NB4 (cell line): ENCODE data around the gene PAPSS1.

Source experiments
- CTCF ChIP-seq: IDR thresholded peaks from one replicate; pipeline ENCODE4 v1.5.1; 2012; ENCODE audit warnings: low read depth, low read length
- MAX ChIP-seq: IDR thresholded peaks from 2 replicates; pipeline ENCODE4 v1.6.1; 2011; ENCODE audit warnings: low read depth, low read length
- MYC ChIP-seq: IDR thresholded peaks from 2 replicates; pipeline ENCODE4 v1.6.1; 2011; ENCODE audit warnings: low read depth, low read length
- POLR2A ChIP-seq: IDR thresholded peaks from 2 replicates; pipeline ENCODE4 v1.6.1; 2011; ENCODE audit warnings: mild to moderate bottlenecking; ENCODE audit not compliant: insufficient read length; ENCODE audit errors: extremely low read depth

DNA sequence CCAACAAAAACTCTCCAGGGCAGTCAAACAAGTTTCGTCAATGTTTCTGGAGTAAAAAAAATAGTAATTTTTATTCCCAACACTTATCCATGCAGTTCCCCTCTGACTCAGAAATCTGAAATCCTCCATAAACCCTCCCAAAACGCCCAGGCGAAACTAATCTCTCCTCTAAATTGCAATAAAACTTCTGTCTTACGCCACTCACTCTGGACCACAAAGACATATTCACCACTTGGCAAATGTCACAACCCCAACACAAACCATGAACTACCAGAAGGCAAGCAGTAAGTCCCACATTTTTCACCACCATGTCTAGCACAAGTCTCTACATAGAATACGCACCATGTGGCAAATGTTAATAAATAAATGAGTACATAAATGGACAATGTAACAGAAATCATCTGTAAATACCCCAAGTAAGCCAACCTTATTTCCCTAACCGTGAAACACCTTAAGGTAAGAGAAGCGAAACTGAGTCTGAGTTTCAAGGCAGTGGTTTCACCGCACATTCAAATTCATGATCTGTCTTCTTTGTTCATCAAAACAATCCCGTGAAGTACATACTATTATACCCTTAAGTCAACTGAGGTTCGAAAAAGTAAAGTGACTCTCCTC, 1.6 kb downstream of the PAPSS1 start:
- TF ChIP-seq CTCF (no peak), POLR2A (no peak), MAX (no peak), MYC (no peak)
